GM18909 (cell line): ENCODE measurements around the gene TSPAN3.
A peak's percentile ranks its signal among the peaks of the same experiment; 100 is the strongest.

ENCODE experiments used
- ATAC-seq: cut with Tn5 transposase; IDR thresholded peaks from one replicate; pipeline ENCODE4 v1.9.1; 2021; ENCODE audit warnings: mild to moderate bottlenecking; ENCODE audit not compliant: unreplicated experiment, poor library complexity

Gene TSPAN3

DNA sequence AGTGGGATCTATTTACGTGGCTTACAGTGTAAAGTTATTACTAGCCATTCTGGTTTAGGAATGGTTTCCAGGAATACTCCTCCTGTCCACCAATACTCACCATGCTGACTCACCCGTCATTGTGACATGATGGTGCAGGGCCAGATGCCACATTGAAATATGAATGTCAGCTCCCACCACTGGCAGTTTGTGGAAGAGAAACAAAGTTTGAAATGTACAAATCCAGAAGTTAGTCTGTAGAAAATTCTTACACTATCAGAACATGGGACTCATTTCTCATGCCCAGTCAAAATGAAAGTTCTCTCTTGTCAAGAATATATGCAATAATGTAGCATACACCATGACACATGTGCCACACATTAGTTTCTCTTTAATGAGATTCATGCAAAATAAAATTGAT, 14.4 kb upstream of the TSPAN3 start:
- ATAC-seq, result no peak

DNA sequence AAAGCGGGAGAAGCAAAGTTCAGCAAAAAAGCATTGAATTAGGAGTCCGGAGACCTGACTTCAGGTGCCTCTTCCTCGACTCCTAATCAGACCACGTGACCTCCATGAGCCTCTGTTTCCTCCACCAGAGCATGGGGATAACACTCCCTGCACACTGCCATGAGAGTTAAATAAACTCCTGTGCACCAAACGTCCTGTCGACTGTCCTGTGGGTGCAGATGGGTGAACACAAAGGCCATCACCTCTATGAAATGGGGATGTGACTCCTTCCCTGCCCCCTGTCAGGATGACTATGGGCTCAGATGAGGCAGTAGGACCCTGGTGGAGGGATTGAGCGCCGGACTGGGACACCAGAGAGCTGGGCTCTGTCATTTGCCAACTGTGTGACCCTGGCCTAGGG, 13.5 kb upstream of the TSPAN3 start:
- ATAC-seq, result no peak

GRCh38 chr15:77083381-77084160, 12.7 kb upstream of the TSPAN3 start:
- peak; percentile 75 for ATAC-seq

GRCh38 chr15:77081971-77082370, 11.1 kb upstream of the TSPAN3 start:
- ATAC-seq, result no peak

- ATAC-seq, result no peak
Measured at GRCh38 chr15:77076323-77076915, 5.5 kb upstream of the TSPAN3 start.

DNA sequence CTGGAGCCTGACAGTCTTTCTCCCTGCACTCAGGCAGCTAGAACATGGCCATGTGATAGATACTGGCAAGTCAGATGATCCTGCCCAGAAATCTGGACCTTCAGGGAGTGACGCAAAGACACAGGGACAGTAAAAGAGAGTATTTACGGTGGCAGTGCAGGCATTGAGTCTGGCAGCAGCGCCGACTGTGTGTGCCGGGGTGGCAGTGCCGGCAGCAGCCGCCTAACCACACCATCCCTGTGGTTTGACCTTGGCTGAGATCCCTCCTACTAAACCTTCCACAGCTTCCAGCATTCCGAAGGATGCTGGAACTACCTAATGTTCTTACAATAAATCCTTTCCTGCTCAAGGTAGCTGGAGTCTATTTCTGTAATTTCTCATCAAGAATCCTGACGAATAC, 4.6 kb upstream of the TSPAN3 start:
- ATAC-seq, result no peak

- ATAC-seq, result no peak
Measured at GRCh38 chr15:77074350-77074749, 3.4 kb upstream of the TSPAN3 start.

- no peak for ATAC-seq
Measured at GRCh38 chr15:77071305-77072223, 655 bp upstream of the TSPAN3 start.

GRCh38 chr15:77070180-77070494, 772 bp downstream of the TSPAN3 start:
- ATAC-seq, result no peak

GRCh38 chr15:77069521-77070121, 1.3 kb downstream of the TSPAN3 start:
- ATAC-seq, result no peak

GRCh38 chr15:77068633-77069032, 2.3 kb downstream of the TSPAN3 start:
- no peak for ATAC-seq

GRCh38 chr15:77067691-77068367, 3.1 kb downstream of the TSPAN3 start:
- no peak for ATAC-seq

DNA sequence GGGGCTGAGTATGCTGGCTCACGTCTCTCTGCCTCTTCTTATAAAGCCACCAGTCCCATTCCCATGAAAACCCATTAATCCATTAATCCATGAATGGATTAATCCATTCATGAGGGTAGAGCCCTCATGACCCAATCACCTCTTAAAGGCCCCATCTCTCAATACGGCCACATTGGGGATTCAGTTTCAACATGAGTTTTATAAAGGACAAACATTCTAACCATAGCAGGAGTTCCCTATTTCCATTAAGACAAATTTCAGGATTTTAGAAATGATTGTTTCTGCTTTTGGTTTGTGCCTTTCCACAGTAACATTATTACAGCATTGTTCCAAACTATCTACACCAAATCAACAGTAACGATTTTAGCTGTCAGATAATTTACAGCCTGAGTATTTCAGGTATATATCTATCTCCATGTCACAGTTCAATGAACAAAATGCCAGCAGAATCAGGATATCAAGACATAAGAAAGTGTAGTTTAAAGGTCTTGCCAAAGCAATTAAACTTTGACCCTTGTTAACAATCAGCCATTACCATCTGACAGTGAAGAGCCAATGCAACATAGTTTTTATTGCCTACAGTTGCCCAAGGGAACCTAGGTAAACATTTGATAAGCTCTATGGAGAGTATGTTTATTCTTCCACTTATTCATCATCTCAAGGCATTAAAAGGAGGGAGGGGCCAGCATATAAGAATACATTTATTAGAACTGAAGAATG, 3.8 kb downstream of the TSPAN3 start:
- ATAC-seq, result no peak

DNA sequence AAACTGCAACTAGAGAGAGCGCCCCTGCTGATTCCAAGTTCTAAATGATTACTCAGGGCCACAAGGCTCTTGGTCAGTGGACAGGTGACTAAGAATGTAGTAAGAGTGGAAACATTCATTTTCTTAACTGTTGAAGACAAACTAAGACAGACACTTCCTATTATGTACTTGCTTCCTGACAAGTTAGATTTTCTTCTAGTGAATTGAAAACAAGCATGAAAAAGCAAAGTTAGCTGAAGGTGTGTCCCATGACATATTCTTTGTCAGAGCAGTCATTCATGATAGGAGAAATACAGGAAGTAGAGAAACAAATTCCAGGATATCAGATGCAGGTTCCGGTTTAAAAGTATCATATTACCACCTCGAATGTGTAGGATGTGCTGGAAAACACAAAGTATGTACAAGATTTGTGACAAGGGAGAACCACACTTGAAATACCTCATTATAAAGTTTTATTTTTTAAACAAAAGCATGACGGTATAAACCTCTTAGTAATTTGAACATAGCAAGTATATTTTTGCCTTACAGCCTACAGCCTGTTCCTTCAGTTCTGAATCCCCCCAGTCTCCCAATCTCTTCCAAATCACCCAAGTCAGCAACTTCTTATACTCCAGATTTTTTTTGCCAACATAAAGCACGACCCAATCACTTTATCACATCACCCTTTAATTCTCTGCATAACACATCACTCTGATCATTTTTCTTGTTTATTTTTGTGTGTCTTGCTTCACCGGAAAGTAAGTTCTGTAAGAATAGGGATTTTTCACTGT, 6.2 kb downstream of the TSPAN3 start:
- no peak for ATAC-seq

- ATAC-seq, result no peak
Measured at GRCh38 chr15:77064063-77064462, 6.8 kb downstream of the TSPAN3 start.

DNA sequence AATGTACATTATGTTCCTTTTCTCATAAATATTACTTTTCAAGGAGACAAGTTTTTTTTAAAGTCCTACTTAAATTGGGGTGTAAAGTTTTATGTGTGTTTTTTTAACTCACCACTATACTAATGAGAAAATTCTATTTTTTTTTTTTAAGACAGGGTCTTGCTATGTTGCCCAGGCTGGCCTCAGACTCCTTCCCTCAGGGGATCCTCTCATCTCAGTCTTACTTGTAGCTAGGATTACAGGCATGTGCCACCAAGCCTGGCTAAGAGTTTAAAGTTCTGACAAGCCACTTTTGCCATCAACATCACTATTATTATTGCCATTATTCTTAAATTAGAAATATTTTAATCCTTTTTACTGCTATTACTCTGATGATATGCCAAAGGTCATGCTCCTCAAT, 7.7 kb downstream of the TSPAN3 start:
- ATAC-seq, result no peak

DNA sequence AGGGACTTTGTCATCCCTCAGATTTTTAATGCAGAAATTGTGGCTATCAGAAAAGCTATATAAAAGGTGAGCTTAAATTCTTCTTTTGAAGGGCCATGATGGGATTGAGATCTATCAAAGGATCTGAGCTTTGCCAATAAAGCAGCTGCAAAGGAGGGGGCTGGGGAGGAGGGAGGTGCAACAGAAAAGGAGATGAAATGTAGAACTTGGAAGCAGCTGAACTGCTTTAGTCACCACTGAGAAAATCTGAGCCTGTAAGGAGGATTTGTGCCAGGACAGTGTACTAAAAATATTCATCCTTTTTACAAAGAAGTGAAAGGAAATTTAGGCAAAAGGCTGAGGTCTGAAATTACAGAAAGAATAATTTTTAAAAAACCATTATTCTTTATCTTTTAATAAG, 10.4 kb downstream of the TSPAN3 start:
- no peak for ATAC-seq

- peak; percentile 60 for ATAC-seq
Measured at GRCh38 chr15:77059786-77060361, 11.0 kb downstream of the TSPAN3 start.

GRCh38 chr15:77058468-77058867, 12.4 kb downstream of the TSPAN3 start:
- ATAC-seq, result no peak
